Mucosa of gallbladder (tissue), 1 donor: ENCODE data around the gene HOXB3. TPM values are rescaled to one million over a fixed set of nuclear protein-coding genes. Genes with fewer than 3 reads are reported as not detected.
"Not testable (repeated sequence)": the region's sequence is repeated elsewhere in the genome, so short reads cannot be mapped to it uniquely, and the experiment has no call there.

Experiments used
- DNase-seq: peaks from one replicate; pipeline ENCODE4 v3.0.0-alpha.2; 2020; ENCODE audit warnings: low spot score
- total RNA-seq: library from RNA; stranded (reverse); gene quantifications from one replicate; pipeline ENCODE4 v1.2.1, GENCODE V29; 2021
- donor health status: DM: no; HTN: no; CAD: no.

Gene HOXB3
- total RNA-seq, 1 donor from 2014 or later: 17.2 TPM

DNA sequence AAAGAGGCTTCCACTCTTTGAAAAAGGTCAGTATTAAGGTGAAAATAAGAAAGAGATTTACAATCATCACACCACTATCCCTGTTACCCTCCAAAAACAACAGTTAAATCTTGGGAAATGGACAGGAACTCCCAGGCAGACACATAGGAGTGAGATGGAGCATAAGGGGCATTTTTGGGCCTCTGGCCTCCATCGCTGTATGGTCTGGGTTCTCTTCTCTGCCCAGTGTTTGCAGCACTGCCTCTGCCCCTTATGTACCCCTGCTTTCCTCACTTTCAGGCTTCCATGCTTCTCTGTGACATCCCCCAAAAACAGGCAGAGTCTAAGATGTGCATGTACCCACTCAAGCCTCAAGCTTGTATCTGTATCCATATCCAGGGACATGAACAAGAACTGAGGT is 44.5 kb downstream of the HOXB3 start:
- no peak for DNase-seq

DNA sequence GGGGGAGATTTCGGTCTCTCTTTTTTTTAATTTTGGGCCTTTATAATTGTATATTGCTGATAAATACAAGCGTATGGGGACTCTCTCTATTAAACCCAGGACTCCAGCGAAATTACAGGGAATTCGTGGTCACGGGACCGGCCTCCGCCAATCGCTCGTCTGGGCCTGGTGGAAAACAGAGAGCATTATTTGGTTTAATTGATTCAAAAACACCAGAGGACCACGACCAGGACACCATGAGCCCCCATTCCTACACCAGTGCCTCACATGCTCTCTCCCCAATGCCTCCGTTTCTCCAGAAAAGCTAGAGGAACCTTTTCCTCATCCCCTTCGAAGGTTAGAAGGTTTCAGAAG is 45.0 kb downstream of the HOXB3 start, which contains the start of gene HOXB2:
HOXB2 (minus strand) TSS at position 88 of the 354 bp plus-strand sequence. CDS start 198 bp downstream, outside the sequence.
- DNase-seq: no peak

DNA sequence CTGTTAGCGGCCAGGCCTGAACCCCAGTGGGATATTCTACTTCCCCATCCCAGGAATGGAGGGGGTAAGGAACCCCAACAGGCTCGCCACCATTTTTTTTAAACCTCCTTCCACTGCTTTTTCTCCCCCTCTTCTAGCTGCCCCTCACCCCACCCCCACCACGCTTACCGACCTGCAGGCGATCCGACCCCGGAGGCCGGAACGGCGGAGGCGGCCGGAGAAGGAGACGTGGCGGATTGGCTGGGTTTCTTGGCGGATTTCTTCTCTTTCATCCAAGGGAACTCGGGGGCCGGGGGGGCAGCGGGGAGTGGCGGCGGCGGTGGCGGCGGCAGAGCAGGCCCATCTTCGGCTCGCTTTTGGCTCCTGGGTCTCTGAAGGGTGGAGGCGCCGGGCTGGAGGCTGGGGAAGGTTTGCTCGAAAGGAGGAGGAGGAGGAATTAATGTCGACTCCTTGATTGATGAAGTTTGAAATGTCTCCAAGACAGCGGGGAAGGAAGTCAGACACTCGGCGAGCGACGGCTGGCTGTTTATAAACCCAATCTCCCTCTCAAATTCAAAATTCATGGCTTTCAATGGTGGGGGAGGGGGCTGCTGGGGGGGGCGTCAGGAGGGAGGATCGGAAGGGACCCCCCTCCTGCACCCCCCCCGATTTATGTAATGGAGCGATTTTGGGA is 45.6 kb downstream of the HOXB3 start:
- DNase-seq: peak; percentile 80

DNA sequence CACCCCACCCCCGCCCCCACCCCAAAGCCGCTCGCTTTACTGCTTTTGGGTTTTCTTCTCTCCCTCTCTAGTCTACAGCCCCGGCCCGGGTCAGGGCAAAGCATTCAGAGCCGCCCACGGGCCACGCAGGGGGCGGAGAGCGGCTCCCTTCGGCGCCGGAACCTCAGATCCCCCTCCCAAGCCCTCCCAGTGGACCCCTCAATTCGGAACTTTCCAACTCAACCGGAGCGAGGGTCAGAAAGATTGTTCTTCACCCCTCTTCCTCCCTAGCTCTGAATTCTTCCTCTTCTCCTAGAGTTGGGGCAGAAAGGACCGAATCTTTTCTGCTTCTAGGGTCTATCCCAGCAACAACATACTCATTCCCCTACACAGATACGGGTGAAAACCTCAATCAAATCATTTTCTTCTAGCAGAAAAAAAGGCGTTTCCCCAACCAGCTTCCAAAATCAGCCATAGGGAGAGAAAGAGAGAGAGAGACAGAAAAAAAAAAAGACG is 46.1 kb downstream of the HOXB3 start:
- DNase-seq: no peak

DNA sequence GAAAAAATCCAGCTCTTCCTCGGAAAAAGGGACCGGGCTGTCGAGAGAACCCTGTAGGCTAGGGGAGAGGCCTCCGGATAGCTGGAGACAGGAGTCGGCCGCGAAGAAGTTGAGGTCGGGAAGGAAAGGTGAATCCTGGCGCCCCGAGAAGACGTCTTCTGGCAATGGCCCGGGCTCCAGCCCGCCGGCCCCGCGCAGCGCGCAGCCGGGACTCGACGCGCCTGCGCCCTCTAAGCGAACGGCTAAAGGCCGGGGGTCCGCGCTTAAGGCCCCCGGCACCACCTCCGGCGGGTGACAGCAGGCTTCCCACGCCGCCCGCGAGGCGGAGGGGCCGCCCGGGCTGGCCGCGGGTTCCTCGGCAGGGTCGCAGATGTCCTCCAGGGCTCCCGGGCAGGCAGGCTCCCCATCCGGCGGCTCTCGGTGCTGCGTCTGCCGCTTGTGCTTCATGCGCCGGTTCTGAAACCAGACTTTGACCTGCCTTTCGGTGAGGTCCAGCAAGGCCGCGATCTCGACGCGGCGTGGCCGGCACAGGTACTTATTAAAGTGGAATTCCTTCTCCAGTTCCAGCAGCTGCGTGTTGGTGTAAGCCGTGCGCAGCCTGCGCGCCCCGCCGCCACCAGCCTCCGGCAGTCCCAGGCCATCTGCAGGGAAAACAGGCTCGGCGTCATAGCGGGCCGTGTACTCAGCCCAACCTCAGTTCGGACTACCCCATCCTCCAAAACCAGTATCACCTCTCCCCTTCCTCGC is 46.8 kb downstream of the HOXB3 start:
- no peak for DNase-seq

DNA sequence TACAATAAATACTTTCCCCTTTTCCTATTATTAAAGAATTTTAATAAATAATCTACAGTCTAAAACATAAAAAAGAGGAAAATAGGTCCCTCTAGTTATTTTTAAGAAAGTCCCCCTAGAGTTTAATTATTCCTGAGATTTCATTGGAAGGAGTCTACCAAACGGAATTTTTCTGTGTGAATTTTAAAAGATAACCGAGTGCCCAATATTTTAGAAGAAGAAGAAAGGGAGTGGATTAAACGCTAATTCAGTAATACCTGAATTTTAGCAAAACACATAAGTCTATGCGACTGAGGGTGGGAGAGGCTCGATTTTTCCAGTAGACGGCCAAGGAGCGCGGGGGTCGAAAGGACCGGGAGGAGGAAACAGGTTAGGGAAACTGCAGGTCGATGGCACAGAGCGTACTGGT is 47.3 kb downstream of the HOXB3 start:
- DNase-seq: no peak

DNA sequence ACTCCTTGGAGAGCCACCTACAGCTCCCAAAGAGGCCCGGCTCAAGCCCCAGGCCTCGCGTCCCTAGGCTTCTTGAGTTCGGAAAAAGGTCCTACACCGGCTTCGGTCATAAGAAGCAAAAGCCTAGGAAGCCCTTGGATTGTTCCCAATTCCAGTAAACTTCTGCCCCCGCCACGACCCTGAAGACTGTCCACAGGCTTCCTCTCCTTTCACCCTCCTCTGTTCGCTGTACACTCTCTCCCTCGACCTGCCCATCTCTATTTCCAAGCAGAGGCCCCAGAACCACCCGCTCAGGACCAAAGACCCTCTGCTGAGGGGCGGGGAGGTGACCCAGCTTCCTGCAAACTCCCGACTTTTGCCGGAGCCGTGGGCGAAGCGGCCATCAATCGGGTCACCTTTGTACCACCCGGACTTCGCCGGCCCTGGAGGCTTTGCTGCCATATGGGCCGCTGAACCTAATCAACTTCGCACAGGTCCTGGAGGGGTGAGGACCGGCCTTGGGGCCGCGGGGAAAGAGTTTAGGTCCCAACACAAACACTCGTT is 47.9 kb downstream of the HOXB3 start:
- no peak for DNase-seq

DNA sequence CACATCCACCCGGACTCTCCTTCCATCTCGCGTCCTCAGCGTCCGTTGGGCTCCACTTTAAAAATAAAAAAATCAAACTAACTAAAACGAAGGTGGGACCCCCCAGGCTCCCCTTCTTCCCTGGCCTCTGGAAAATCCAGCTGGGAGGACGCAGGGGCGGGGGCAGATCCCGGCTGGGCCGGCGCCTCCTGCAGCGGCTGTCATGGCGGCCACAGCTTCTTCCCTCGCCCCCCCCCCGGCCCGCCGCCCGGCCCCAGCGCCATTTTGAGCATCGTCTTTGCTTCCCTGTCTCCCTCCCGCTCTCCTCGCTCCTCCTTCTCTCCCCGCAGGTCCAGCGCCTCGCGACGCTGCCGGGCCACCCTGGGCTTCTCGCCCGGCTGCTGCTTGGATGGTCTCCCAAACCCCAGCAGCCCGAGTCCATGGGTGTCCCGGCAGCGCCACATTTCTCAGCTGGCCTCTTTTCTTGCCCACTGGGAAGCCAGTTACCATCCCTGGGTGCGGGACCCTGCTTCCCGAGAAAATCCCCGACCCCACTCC is 48.4 kb downstream of the HOXB3 start:
- peak; percentile 58 for DNase-seq

DNA sequence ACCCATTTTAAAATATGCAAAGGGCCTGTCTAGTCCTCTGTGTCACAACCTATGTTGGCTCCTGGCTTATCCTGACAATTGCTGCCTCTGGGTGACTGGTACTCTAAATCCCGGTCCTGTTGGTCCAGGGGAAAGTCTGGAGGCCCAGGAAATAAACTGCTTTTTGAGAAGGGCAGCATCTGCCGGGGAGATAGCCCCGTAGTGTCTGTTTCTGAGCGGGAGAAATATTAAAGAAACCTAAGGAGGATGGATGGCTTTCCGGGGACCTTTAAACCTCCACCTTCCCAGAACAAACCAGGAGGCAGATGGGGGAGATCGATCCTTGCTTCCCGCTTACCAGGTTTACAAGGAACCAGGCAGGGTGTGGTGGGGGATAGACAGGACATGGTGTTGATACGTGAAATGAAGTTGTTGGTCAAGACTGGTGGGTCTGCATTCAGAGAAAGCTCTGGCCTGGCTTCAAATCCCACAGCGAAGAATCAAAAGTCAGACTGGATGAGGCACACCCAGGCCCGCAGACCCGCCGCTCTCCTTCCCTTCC is 48.9 kb downstream of the HOXB3 start:
- no peak for DNase-seq

DNA sequence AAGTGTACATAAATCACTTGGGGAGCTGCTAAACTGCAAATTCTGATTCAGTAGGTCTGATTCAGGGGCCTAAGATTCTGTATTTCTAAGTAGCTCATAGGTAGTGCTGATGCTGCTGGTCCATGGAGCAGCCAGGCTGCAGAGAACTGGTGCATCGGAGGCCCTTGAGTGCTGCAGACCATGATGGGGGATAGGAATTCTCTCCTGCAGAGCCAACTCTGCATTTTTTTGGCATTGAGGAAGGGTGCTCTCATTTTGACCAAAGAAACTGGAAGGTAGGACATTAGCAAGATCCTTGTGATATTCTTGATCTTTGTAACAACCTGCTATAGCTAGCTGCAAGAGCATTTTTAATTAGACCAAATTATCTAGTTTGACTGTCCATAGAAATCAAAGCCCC is 49.8 kb downstream of the HOXB3 start:
- DNase-seq: no peak

DNA sequence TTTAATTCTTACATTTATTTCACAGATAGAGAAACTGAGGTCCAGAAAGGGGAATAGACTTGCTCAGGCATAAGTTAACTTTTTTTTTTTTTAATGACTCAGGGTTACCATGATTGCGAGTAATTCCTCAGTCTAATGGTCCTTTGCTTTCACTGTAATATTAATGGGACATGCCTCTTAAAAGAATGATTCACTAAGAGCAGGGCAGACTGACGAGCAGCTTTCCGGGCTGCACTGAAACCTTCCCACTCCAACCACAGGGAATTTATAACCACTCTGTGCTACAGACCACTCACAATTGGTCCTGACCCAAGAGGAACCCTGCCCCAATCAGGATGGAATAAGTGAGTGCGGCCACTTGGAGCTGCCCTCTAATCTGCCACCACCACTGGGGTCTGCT is 50.9 kb downstream of the HOXB3 start:
- DNase-seq: no peak

DNA sequence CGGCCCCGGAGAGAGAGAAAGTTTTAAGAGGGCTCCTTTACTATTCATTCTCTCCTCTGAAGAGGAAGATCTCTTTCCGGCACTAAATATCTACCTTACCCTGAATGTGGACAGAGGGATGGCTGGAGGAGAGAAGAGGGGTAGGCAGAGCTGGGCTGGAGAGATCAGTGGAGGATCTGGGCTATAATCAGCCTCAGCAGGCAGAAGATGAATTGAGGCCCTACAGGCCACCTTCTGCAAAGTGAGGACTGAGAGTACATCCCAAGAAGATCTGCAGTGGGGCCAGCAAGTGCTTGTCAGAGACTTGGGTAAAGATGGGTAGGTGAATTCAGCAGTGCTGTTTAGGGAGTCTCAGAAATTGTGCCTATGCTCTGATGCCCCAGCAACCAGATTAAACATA is 52.7 kb downstream of the HOXB3 start:
- DNase-seq: no peak

DNA sequence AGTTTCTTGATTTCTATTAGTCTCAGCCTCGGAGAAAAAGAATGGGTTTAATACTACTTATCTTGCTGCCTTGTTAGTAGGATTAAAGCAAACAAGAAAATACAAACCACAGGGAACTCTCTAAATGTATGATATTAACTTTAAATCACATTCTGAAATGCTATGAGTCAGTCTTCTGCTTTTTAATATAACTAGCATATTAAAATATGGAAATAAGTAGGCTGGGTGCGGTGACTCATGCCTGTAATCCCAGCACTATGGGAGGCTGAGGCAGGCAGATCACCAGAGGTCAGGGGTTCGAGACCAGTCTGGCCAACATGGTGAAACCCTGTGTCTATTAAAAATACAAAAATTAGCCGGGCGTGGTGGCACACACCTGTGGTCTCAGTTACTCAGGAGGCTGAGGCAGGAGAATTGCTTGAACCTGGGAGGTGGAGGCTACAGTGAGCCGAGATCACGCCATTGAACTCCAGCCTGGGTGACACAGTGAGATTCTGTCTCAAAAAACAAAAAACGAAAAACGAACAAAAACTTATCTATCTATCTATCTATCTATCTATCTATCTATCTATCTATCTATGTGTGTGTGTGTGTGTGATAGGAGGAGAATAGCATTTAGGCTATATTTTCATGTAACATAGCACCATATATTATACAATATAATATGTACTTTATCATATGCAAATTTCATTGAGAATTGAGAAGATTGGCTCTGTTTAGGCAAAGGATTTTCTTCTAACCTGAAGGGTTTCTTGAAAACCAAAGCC is 54.1 kb downstream of the HOXB3 start:
- DNase-seq: not testable (repeated sequence)

DNA sequence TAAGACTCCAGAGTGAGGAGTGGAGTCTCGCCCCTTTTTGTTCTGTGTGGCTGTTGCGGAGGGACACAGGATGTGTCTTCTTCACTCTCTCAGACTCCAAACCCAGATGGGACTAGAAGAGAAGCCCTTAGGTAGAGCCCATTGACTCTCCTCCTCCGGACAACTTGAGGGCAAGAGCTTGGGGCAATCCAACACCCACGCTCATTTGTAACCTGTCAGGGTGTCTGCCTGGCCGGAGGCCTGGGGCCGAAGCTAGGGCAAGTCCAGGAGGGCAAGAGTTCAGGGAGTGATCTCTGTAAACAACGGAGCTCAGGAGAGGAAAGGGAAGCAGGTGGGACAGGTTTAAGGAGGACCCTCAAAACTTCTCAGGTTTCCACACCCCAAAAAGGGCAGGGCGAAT is 57.8 kb downstream of the HOXB3 start:
- no peak for DNase-seq

DNA sequence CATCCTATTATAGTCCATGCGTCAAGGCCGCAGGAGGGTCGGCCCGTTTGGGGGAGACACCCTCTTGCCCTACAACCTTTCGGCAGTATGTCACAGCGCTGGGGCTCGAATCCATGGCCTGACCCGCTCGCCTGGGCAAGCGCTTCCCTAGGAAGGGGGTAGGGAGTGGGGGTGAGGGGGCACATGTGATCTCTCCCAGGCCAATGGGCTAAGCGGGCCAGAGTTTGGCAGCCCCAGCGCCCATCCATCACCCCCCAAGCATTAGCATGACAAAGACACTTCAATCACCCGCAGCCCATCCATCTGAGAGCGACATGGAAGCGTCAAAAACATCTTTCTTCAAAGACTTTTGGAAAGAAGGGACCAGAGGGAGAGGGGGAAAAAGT is 59.2 kb downstream of the HOXB3 start, which contains the start of gene HOXB1:
HOXB1 (minus strand) TSS at position 125 of the 386 bp plus-strand sequence; CDS start at position 18, 107 bp downstream.
- DNase-seq: no peak

DNA sequence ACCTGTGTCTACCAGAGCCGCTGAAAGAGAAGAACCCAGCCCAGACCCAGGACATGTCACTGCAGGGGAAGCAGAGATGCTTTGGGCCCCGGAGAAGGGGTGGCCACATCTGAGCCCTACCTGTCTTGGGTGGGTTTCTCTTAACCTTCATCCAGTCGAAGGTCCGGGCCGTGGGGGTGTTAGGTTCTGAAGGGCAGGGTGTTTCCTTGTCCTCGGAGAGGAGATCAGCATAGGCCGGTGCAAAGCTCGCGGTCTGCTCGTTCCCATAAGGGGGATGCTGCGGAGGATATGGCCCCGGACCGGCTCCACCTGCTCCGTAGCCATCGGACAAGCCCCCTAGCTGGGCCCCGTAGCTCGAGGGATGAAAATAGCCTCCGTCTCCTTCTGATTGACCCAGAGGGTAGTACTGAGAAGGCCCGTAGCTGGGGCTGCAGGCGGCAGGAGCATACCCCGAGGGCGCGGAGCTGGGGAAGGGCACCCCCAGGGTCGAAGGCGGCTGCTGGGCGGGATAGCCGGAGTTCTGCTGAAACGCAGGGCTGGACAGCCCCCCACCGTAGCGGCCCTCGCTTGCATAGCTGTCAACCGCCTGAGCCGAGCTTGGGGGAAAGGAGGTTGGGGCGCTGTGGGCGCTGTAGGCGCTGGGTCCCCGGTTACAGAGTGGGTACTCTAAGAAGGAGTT is 59.7 kb downstream of the HOXB3 start:
- DNase-seq: no peak

DNA sequence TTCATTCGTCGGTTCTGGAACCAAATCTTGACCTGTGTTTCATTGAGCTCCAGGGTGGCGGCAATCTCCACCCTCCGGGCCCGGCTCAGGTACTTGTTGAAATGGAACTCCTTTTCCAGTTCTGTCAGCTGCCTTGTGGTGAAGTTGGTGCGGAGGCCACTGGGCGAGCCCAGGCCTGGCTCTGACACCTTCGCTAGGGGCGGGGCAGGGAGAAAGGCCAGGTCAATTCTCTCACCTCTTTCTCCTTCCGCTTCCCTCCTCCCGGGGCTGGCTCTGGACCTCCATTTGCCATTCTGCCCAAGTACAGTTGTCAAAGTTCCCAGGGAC is 60.4 kb downstream of the HOXB3 start:
- DNase-seq: no peak

DNA sequence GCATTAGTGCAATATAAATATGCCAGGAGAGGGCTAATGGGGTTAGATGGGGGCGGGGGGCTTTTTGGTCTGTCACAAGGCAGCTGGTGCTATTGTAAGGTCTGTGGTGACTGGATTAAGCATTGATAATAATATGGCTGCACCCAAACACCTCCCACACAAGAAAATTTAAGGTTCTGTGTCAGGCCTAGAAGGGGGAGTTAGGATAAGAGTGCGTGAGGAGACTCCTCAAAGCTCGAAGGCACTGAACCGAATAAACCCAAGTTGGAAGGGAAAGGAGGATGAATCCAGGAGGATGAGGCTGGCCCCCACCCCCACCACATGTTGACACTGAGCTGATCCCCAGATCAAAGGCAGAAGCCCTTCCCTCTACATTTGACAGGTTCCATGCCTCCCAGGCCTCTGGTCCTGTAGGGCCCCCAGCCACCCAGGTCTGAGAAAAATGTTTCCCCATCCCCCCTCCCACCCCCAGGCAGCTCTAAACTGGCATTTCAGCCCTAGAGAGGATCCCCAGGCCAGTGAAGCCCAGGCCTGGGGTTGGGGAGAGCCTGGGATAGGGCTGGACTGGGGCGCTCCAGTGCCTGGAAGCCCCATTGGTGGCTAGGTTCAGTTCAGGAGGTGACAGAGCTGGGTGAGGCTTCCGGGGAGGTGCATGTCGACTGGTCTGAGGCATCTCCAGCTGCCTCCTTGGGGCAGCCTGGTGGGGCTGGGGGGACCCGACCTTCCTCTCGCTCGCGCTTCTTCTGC is 60.9 kb downstream of the HOXB3 start:
- DNase-seq: no peak

DNA sequence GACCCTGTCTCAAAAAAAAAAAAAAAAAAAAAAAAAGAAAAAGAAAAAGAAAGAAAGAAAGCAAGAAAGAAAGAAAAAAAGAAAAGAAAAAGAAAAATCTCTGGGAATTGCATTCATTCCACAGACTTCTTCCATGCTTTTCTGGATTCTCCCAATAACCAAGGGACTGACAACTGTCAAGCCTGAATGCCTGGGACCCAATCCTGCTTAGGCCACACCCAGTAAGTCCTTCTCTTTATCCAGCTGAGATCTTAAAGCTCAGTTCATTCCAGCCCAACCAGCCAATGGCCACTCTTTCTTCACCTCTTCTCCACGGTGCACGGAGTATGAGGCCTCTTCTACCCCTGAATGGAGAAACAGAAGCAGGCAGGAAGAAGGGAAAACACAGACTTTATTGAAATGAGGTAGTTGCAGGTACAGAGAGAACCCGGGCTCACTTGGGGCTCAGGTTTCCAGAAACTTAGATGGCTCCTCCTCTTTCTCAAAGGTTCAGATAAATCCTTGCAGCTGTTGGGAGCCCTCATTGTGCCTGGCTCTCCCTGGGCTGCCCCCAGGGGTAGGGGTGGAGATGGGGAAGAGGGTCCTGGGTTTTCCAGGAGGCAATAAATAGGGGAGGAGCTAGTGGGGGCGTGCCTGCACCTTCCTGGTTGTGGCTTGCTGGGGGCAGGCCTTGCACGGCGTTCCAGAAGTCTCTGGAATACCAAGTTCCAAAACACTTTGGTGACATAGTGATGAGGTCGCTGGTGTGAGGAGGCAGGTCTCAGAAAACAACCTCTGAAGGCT is 61.7 kb downstream of the HOXB3 start:
- no peak for DNase-seq

DNA sequence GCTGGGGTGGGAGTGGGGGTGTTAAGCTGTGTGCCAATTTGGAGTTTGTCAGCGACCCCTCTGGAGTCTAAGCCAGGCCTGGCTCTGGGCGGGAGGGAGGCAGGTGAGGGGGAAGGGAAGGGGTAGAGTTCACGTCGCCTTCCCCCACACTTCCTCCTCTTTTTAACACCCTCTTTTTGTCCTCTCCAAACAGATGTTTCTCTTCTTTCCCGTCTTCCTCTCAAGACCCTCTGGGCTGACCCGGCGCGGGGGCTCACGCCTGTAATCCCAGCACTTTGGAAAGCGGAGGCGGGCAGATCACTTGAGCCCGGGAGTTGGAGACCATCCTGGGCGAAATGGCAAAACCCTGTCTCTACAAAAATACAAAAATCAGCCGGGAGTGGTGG is 62.5 kb downstream of the HOXB3 start:
- DNase-seq: no peak
